Glutamatergic neuron (in vitro differentiated cells): ENCODE measurements around the gene CREBBP. TPM values are rescaled to one million over a fixed set of nuclear protein-coding genes. Genes with fewer than 3 reads are reported as not detected.

Source experiments
- DNase-seq: peaks from one replicate; pipeline ENCODE4 v3.0.0; 2022
- H3K27ac Mint-ChIP-seq: one replicate; pipeline ENCODE4 v1.8.0; 2020; ENCODE audit warnings: mild to moderate bottlenecking, mixed read lengths, inconsistent platforms; ENCODE audit not compliant: unreplicated experiment
- H3K27me3 Mint-ChIP-seq: one replicate; pipeline ENCODE4 v1.8.0; 2020; ENCODE audit warnings: mild to moderate bottlenecking, moderate library complexity, mixed read lengths, inconsistent platforms; ENCODE audit not compliant: unreplicated experiment
- H3K36me3 Mint-ChIP-seq: one replicate; pipeline ENCODE4 v1.8.0; 2020; ENCODE audit warnings: mild to moderate bottlenecking, mixed read lengths, inconsistent platforms; ENCODE audit not compliant: unreplicated experiment
- H3K4me1 Mint-ChIP-seq: one replicate; pipeline ENCODE4 v1.8.0; 2020; ENCODE audit warnings: mild to moderate bottlenecking, low read depth, mixed read lengths, inconsistent platforms; ENCODE audit not compliant: unreplicated experiment
- H3K4me3 Mint-ChIP-seq: one replicate; pipeline ENCODE4 v1.8.0; 2020; ENCODE audit warnings: mild to moderate bottlenecking, mixed read lengths, inconsistent platforms; ENCODE audit not compliant: unreplicated experiment
- H3K9me3 Mint-ChIP-seq: one replicate; pipeline ENCODE4 v1.8.0; 2020; ENCODE audit warnings: mild to moderate bottlenecking, moderate library complexity, mixed read lengths, inconsistent platforms; ENCODE audit not compliant: unreplicated experiment
- total RNA-seq: library from RNA; stranded (reverse); fragmentation: NEBNext Ultra II Directional; extraction: Animal tissue kit (Norgen Biotek cat#: 25700); gene quantifications from one replicate; pipeline ENCODE4 v1.2.1, GENCODE V29; 2021; ENCODE audit not compliant: unreplicated experiment
- TF ChIP-seq, protein P1 (sequence below): fragments of 200-600 bp; sonication (generic); IDR thresholded peaks from one replicate; pipeline ENCODE4 v1.5.0; 2021; ENCODE audit not compliant: partially characterized antibody, unreplicated experiment

CREBBP gene
- total RNA-seq, 1 donor from 2014 or later = 96.9 TPM

DNA sequence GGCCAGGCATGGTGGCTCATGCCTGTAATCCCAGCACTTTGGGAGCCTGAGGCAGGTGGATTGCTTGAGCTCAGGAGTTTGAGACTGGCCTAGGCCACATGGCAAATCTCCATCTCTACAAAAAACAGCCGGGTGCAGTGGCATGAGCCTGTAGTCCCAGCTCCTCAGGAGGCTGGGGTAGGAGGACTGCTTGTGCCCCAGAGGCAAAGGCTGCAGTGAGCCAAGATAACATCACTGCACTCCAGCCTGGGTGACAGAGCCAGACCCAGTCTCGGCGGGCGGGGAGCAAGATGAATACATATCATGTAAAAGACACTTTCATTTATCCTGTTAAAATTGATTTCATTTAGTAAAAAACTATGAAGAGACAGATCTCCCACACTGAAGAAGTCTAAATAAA lies 54.6 kb downstream of the CREBBP start:
- Mint-ChIP-seq H3K27me3 (peaks cover 9% of the 10 kb centered on the region), H3K9me3 (no peaks in the 10 kb centered on the region), H3K4me1 (peaks cover 46% of the 10 kb centered on the region), H3K27ac (no peak overlapping the region), H3K4me3 (no peak overlapping the region), H3K36me3 (no peaks in the 10 kb centered on the region)
- no peak for DNase-seq
- TF ChIP-seq, protein P1, sequence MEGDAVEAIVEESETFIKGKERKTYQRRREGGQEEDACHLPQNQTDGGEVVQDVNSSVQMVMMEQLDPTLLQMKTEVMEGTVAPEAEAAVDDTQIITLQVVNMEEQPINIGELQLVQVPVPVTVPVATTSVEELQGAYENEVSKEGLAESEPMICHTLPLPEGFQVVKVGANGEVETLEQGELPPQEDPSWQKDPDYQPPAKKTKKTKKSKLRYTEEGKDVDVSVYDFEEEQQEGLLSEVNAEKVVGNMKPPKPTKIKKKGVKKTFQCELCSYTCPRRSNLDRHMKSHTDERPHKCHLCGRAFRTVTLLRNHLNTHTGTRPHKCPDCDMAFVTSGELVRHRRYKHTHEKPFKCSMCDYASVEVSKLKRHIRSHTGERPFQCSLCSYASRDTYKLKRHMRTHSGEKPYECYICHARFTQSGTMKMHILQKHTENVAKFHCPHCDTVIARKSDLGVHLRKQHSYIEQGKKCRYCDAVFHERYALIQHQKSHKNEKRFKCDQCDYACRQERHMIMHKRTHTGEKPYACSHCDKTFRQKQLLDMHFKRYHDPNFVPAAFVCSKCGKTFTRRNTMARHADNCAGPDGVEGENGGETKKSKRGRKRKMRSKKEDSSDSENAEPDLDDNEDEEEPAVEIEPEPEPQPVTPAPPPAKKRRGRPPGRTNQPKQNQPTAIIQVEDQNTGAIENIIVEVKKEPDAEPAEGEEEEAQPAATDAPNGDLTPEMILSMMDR = no peak

DNA sequence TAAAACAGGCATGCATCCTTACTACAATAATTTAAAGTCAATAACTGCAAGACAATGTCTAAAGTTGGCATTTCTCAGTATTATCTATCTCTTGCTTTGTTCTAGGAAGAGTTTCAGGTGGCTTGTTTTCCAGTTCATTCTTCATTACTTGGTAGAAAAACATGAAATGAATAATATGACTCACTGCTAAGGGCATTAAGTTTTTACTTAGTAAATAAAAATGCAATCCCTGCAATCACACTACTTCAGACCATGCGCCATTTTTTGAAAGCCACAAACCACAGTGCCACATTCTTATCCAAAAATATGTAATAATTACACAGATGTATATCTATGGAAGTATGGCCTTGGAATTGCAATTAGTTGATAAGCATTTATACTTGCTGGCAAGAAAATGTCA lies 55.4 kb downstream of the CREBBP start:
- peaks cover 45% of the 10 kb centered on the region for H3K4me1 Mint-ChIP-seq
- H3K4me3 Mint-ChIP-seq = no peak overlapping the region
- no peaks in the 10 kb centered on the region for H3K36me3 Mint-ChIP-seq
- no peak for DNase-seq
- peaks cover 9% of the 10 kb centered on the region for H3K27me3 Mint-ChIP-seq
- H3K27ac Mint-ChIP-seq = no peak overlapping the region
- TF ChIP-seq, protein P1 = no peak
- no peaks in the 10 kb centered on the region for H3K9me3 Mint-ChIP-seq

DNA sequence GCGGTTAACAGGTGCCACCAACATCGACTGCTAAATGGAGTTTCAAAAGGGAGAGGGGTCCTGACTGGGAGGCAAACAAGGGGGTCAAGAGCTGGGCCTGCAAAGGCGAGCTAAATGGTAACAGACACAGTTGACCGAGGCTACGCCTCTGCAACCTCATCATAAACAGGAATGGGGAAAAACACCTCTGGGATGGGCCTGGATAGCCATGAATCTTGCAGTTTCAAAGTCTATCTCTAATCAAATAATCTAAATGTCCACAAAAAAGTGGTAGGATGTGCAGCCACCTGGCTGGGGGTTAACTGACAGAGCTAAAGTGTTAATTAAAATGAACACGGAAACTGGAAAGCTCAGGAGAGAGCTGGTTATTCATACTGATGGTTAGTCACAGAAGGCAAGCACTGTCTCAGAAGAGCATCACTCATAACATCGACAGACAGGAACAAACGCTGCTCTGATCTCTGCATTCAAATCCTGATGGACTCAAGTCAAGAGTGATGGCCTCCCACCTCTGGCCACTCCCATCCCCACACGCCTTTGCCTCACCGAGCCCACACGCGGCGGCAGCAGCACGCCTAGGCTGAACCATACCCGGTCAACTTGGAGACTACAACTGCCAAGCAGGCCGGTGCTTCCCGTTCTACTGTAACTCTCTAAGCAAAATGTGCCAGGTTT lies 56.3 kb downstream of the CREBBP start:
- DNase-seq = no peak
- Mint-ChIP-seq H3K27me3 (peaks cover 9% of the 10 kb centered on the region), H3K27ac (peak overlapping the region; percentile 23), H3K36me3 (no peaks in the 10 kb centered on the region), H3K9me3 (no peaks in the 10 kb centered on the region), H3K4me1 (peaks cover 40% of the 10 kb centered on the region), H3K4me3 (peak overlapping the region; percentile 14)
- TF ChIP-seq, protein P1 = no peak

DNA sequence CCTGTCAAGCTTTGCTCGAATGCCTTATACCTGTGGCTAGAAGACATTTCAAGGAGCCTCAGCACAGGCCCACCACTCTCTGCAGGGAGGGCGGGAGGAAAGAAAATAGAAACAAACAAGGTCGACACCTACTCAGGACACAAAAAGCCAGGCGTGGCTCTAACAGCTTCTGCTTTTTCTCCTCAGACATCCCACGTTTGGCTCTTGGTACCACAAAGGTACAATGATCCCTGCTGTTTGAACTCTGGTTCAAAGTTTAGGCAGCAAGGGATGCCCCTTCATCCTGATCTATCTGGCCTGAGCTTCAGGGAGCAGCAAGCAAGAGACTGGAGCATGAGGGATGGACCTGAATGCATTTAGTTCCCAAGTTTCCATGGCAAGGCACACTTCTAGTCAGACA lies 57.1 kb downstream of the CREBBP start:
- DNase-seq = no peak
- Mint-ChIP-seq H3K36me3 (no peaks in the 10 kb centered on the region), H3K27me3 (peaks cover 9% of the 10 kb centered on the region), H3K4me1 (peaks cover 40% of the 10 kb centered on the region), H3K4me3 (no peak overlapping the region), H3K9me3 (no peaks in the 10 kb centered on the region), H3K27ac (no peak overlapping the region)
- TF ChIP-seq, protein P1 = no peak

DNA sequence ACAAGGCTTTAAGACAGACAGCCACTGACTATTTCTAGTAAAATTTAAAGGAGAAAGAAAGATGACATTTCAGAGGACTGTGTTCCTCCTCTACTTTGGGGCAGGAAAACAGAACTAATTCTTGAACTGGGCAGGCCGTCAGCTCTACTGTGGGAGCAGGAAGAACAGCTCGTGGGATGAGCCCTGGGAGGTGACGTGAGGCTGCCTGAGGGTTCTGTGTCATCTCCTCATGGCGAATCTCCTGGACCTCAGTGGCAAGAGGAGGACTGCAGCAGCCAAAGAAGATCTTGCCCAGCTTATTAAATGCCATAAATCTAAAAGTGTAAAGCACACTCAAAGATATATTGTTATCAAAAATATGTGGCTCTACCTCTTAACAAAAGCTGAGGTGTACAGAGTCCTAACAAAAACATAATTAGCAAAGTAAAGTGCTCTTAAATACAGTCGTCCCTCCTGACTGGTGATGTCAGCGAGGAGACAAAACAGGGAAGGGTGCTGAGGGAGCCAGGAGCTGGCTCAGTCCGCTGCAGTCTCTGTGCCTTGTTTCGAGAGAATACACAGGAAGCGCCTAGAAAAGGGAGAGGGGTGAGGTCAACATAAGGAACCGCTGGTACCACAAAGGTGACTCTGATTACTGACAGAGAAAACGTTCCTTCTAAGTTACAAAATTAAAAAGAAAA lies 58.0 kb downstream of the CREBBP start:
- H3K27ac Mint-ChIP-seq = no peak overlapping the region
- peaks cover 2% of the 10 kb centered on the region for H3K9me3 Mint-ChIP-seq
- no peak overlapping the region for H3K4me3 Mint-ChIP-seq
- no peaks in the 10 kb centered on the region for H3K36me3 Mint-ChIP-seq
- TF ChIP-seq, protein P1 = no peak
- peaks cover 9% of the 10 kb centered on the region for H3K27me3 Mint-ChIP-seq
- DNase-seq = no peak
- peaks cover 40% of the 10 kb centered on the region for H3K4me1 Mint-ChIP-seq
